RWPE2 (cell line): ENCODE results near the gene DNAH3.

Experiments used
- ATAC-seq: fragments of 200-7000 bp; cut with Tn5 transposase; 3 replicates; pipeline ENCODE4 v1.9.1; 2021; ENCODE audit warnings: low read depth
- DNase-seq: peaks from one replicate; pipeline ENCODE4 v3.0.0-alpha.2; 2020; ENCODE audit warnings: low spot score
- H3K27ac ChIP-seq: fragments of 450-650 bp; 2 replicates; pipeline ENCODE4 v1.5.1; 2017; ENCODE audit warnings: mild to moderate bottlenecking; ENCODE audit not compliant: poor library complexity, severe bottlenecking
- H3K27me3 ChIP-seq: fragments of 250-450 bp; sonication (Bioruptor Pico); 2 replicates; pipeline ENCODE4 v1.5.1; 2021; ENCODE audit warnings: mild to moderate bottlenecking, moderate library complexity; ENCODE audit not compliant: insufficient read depth, poor library complexity, severe bottlenecking
- H3K36me3 ChIP-seq: fragments of 250-450 bp; sonication (Bioruptor Pico); 2 replicates; pipeline ENCODE4 v1.5.1; 2020; ENCODE audit warnings: low read depth, mild to moderate bottlenecking, moderate library complexity
- H3K4me1 ChIP-seq: fragments of 250-450 bp; sonication (Bioruptor Pico); 2 replicates; pipeline ENCODE4 v1.5.1; 2021; ENCODE audit warnings: mild to moderate bottlenecking, moderate library complexity; ENCODE audit not compliant: insufficient read depth, poor library complexity, severe bottlenecking
- H3K4me3 ChIP-seq: fragments of 250-450 bp; sonication (Bioruptor Pico); 2 replicates; pipeline ENCODE4 v1.5.1; 2021; ENCODE audit warnings: mild to moderate bottlenecking, moderate library complexity; ENCODE audit not compliant: severe bottlenecking
- H3K9me3 ChIP-seq: fragments of 250-450 bp; sonication (Bioruptor Pico); 2 replicates; pipeline ENCODE4 v1.5.1; 2021; ENCODE audit warnings: mild to moderate bottlenecking, moderate library complexity; ENCODE audit not compliant: severe bottlenecking
- CTCF ChIP-seq: fragments of 450-650 bp; IDR thresholded peaks from one replicate; pipeline ENCODE4 v1.5.1; 2017; ENCODE audit warnings: mild to moderate bottlenecking, moderate library complexity; ENCODE audit not compliant: poor library complexity, severe bottlenecking

Gene DNAH3

GRCh38 chr16:20940871-20941635 is 209.6 kb downstream of the DNAH3 start:
- H3K9me3 ChIP-seq, result no peaks in the 10 kb centered on the region
- no peaks in the 10 kb centered on the region for H3K27me3 ChIP-seq
- DNase-seq (no peak), ATAC-seq (no peak)
- no peaks in the 10 kb centered on the region for H3K4me1 ChIP-seq
- H3K4me3 ChIP-seq, result no peak overlapping the region
- no peaks in the 10 kb centered on the region for H3K36me3 ChIP-seq
- no peak overlapping the region for H3K27ac ChIP-seq
- no peak for TF ChIP-seq CTCF

- Histone ChIP-seq H3K4me1 (no peaks in the 10 kb centered on the region), H3K36me3 (no peaks in the 10 kb centered on the region), H3K27ac (no peak overlapping the region), H3K27me3 (no peaks in the 10 kb centered on the region), H3K4me3 (no peak overlapping the region), H3K9me3 (no peaks in the 10 kb centered on the region)
- ATAC-seq, result no peak
- no peak for DNase-seq
- no peak for TF ChIP-seq CTCF
These were observed 211.0 kb downstream of the DNAH3 start for GRCh38 chr16:20939611-20940010.

GRCh38 chr16:20938426-20938825 is 212.2 kb downstream of the DNAH3 start:
- no peaks in the 10 kb centered on the region for H3K4me1 ChIP-seq
- H3K36me3 ChIP-seq, result no peaks in the 10 kb centered on the region
- no peak overlapping the region for H3K4me3 ChIP-seq
- H3K27me3 ChIP-seq, result no peaks in the 10 kb centered on the region
- no peaks in the 10 kb centered on the region for H3K9me3 ChIP-seq
- TF ChIP-seq CTCF, result no peak
- no peak for DNase-seq
- H3K27ac ChIP-seq, result no peak overlapping the region
- ATAC-seq, result no peak

GRCh38 chr16:20937736-20938135 is 212.9 kb downstream of the DNAH3 start:
- TF ChIP-seq CTCF, result no peak
- H3K4me1 ChIP-seq, result no peaks in the 10 kb centered on the region
- DNase-seq (no peak), ATAC-seq (no peak)
- no peaks in the 10 kb centered on the region for H3K36me3 ChIP-seq
- H3K27ac ChIP-seq, result no peak overlapping the region
- H3K4me3 ChIP-seq, result no peak overlapping the region
- H3K9me3 ChIP-seq, result no peaks in the 10 kb centered on the region
- H3K27me3 ChIP-seq, result no peaks in the 10 kb centered on the region

GRCh38 chr16:20933589-20933988 is 217.1 kb downstream of the DNAH3 start:
- no peaks in the 10 kb centered on the region for H3K36me3 ChIP-seq
- H3K9me3 ChIP-seq, result no peaks in the 10 kb centered on the region
- TF ChIP-seq CTCF, result no peak
- no peak for DNase-seq
- no peak for ATAC-seq
- H3K27me3 ChIP-seq, result no peaks in the 10 kb centered on the region
- no peak overlapping the region for H3K27ac ChIP-seq
- H3K4me1 ChIP-seq, result no peaks in the 10 kb centered on the region
- H3K4me3 ChIP-seq, result no peak overlapping the region
